Measurements from ENCODE around the gene UCN2.
A peak's percentile ranks its signal among the peaks of the same experiment; 100 is the strongest.

Gene UCN2

DNA sequence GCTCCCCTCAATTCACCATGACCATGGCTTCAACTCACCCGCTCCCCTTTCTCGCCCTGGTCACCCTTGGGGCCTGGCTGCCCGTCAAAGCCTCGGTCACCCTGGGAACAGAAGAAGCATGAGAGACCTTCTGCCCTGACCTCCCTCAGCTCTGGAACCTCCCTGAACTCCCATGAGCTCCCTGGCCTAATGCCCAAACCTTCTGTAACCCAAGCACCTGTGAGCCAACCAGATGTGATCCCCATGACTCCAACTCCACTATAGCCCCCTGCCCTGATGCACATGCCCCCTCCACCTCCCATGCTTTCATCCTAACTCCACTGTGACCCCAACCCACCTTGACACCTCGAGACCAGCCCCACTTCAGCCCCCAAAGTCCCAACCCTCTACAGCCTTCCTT lies 3.5 kb upstream of the UCN2 start:
- no peak overlapping the region for H3K4me3 ChIP-seq (ENCODE audit: low read depth, low read length)
- no peaks in the 10 kb centered on the region for H3K4me1 ChIP-seq (ENCODE audit: control insufficient read depth, insufficient read depth, low read length)
- no peaks in the 10 kb centered on the region for H3K9me3 ChIP-seq (ENCODE audit: control insufficient read depth, insufficient read depth, low read length)
- H3K36me3 ChIP-seq (ENCODE audit: control insufficient read depth, insufficient read depth, low read length): peaks cover 53% of the 10 kb centered on the region
- H3K9ac ChIP-seq (ENCODE audit: low read depth, low read length): no peak overlapping the region
- no peaks in the 10 kb centered on the region for H3K27me3 ChIP-seq (ENCODE audit: control insufficient read depth, insufficient read depth, low read length)

DNA sequence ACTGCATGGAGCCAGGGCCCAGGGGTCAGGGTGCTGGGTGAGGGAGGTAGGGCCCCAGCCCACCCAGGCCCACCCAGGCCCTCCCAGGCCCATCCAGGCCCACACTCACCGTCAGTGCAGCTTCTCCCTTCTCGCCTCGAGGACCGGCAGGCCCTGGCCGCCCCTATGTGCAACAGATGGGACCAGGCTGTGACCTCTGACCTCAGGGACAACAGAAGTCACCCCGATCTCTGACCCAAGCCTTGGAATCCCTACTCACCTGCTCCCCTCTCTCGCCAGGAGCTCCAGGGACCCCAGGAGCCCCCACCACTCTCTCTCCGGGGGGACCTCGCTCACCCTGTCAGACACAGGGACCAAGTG lies 2.8 kb upstream of the UCN2 start:
- Histone ChIP-seq H3K9ac (ENCODE audit: low read depth, low read length) (no peak overlapping the region), H3K4me3 (ENCODE audit: low read depth, low read length) (no peak overlapping the region), H3K4me1 (ENCODE audit: control insufficient read depth, insufficient read depth, low read length) (no peaks in the 10 kb centered on the region), H3K27me3 (ENCODE audit: control insufficient read depth, insufficient read depth, low read length) (no peaks in the 10 kb centered on the region), H3K36me3 (ENCODE audit: control insufficient read depth, insufficient read depth, low read length) (peaks cover 48% of the 10 kb centered on the region), H3K9me3 (ENCODE audit: control insufficient read depth, insufficient read depth, low read length) (no peaks in the 10 kb centered on the region)

DNA sequence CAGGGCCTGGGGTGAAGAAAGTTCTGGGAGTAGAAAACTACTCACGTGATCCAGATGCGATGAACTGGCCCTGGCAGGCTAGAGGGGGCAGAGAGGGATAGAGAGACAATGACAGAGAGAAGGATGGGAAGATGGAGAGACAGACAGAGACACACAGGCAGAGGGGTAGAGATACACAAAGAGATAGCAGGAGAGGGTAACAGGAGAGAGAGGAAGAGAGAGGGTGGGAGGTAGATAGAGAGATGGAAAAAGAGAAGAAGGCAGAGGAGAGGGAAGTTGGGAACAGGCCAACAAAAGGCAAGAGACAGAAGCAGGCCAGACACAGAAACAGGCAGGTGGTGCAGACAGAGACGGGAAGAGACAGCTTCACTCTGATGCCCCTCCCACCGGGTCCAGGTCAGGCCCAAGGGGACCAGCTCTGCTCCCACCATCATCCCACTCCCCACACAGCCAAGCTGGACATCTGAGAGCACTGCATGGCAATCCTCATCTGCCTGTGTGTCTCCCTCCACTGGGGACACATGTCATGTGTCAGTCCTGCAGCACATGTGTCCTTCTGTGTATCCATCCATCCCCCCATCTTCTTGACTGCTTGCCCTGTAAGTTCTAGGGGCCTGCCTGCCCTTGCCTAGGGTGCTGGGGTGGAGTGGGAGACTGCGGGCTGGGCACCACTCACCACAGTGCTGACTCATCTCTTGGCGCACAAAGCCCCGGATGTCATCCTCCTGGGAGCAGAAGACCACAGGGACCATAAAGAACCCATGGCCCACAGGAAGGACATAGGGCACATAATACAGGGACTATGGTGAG lies 2.2 kb upstream of the UCN2 start:
- Histone ChIP-seq H3K9me3 (ENCODE audit: control insufficient read depth, insufficient read depth, low read length) (no peaks in the 10 kb centered on the region), H3K4me1 (ENCODE audit: control insufficient read depth, insufficient read depth, low read length) (no peaks in the 10 kb centered on the region), H3K27me3 (ENCODE audit: control insufficient read depth, insufficient read depth, low read length) (no peaks in the 10 kb centered on the region), H3K36me3 (ENCODE audit: control insufficient read depth, insufficient read depth, low read length) (peaks cover 42% of the 10 kb centered on the region), H3K4me3 (ENCODE audit: low read depth, low read length) (no peak overlapping the region), H3K9ac (ENCODE audit: low read depth, low read length) (no peak overlapping the region)

DNA sequence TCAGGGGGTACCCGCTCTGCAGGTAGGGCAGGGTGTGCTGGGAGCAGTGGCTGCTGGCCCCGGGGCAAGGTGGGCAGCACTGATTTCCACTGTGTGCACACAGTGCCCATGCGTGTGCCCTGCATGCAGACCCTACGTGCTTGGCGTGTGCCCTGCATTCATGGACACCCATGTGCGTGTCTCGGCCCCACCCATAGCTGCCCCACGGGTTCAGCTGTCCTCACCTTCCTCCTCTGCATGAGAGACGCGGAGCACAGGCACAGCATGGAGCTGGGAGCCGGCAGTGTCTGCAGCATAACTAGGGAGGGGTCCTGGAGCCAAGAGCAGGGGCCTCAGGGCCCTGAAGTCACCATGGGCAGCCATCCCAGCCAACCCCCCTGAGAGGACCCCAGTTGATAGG lies 1.6 kb upstream of the UCN2 start:
- peaks cover 4% of the 10 kb centered on the region for H3K4me1 ChIP-seq (ENCODE audit: control insufficient read depth, insufficient read depth, low read length)
- H3K27me3 ChIP-seq (ENCODE audit: control insufficient read depth, insufficient read depth, low read length): no peaks in the 10 kb centered on the region
- peaks cover 39% of the 10 kb centered on the region for H3K36me3 ChIP-seq (ENCODE audit: control insufficient read depth, insufficient read depth, low read length)
- H3K4me3 ChIP-seq (ENCODE audit: low read depth, low read length): no peak overlapping the region
- no peaks in the 10 kb centered on the region for H3K9me3 ChIP-seq (ENCODE audit: control insufficient read depth, insufficient read depth, low read length)
- H3K9ac ChIP-seq (ENCODE audit: low read depth, low read length): no peak overlapping the region

DNA sequence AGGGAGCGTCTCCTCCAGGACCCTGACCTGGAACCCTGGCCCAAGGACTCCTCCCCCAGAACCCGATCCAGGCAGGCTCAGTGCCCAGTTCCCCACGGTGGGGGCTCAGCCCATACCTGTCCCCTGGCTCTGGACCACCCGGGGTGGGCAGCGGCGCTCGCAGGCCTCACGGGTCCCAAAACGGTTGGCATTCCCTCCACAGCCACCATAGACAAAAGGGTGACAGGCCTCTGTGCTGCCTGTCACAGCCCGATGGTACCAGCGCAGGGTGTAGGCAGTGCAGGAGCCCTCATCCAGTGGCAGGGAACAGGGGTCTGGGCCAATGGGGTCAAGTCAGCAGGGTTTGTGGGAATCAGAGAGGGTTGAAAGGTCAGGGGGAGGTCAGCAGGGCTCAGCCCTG lies 1.1 kb upstream of the UCN2 start:
- H3K4me1 ChIP-seq (ENCODE audit: control insufficient read depth, insufficient read depth, low read length): peaks cover 5% of the 10 kb centered on the region

DNA sequence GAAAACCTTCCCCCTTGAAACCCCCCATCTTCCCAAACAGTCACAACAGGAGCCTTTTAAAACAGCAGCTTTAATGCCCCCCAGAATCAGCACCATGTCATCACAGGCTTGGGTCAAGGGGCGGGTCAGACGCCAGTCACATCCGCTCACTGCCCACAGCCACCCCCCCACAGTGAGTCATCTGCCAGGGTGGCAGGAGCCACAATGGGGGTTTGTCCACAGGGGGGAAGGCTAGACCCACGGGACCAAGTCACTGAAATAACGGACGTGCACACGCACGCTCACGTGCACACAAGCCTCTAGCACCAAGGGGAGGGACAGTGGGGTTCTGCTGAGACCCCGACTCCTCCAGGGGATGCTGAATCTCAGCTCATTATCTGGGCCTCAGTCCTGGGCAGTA lies 441 bp upstream of the UCN2 start:
- Histone ChIP-seq H3K36me3 (ENCODE audit: control insufficient read depth, insufficient read depth, low read length) (peaks cover 30% of the 10 kb centered on the region), H3K9me3 (ENCODE audit: control insufficient read depth, insufficient read depth, low read length) (no peaks in the 10 kb centered on the region), H3K9ac (ENCODE audit: low read depth, low read length) (no peak overlapping the region), H3K4me3 (ENCODE audit: low read depth, low read length) (no peak overlapping the region), H3K4me1 (ENCODE audit: control insufficient read depth, insufficient read depth, low read length) (peaks cover 5% of the 10 kb centered on the region), H3K27me3 (ENCODE audit: control insufficient read depth, insufficient read depth, low read length) (no peaks in the 10 kb centered on the region)

More for the DNA sequence above, 1.1 kb upstream of the UCN2 start:
- no peak overlapping the region for H3K4me3 ChIP-seq (ENCODE audit: low read depth, low read length)
- no peak overlapping the region for H3K9ac ChIP-seq (ENCODE audit: low read depth, low read length)
- H3K36me3 ChIP-seq (ENCODE audit: control insufficient read depth, insufficient read depth, low read length): peaks cover 35% of the 10 kb centered on the region
- H3K27me3 ChIP-seq (ENCODE audit: control insufficient read depth, insufficient read depth, low read length): no peaks in the 10 kb centered on the region
- H3K9me3 ChIP-seq (ENCODE audit: control insufficient read depth, insufficient read depth, low read length): no peaks in the 10 kb centered on the region

DNA sequence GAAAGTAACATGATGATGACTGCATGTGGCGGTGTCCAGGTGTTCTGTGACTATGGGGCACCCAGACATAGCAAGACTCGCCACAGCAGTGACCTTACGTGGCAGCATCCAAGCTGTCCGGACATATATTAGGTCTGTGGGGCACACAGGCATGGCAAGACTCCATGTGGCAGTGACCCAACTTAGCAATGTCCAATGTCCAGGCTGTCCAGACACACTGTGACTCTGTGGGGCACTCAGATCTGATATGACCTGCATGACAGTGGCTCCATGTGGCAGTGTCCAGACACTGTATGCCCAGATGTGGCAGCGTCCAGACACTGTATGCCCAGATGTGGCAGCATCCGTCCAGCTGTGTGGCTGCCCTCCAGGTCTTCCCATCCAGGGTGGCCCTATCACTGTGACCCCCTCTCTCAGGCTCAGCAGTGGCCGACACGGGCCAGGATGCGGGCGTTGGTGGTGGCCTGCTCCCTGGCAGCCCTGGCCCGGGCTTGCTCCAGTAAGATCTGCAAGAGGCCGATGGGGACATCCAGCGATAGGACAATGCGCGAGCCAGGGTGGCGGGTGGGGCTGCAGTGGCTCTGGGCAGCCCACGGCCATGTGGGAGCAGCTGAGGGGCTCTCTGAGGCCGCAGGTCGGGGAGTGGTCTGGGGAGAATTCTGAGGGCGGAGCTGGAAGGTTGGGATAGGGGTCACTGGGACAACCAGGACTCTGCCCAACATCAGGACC lies 1.1 kb downstream of the UCN2 start:
- Histone ChIP-seq H3K4me3 (ENCODE audit: low read depth, low read length) (no peak overlapping the region), H3K9me3 (ENCODE audit: control insufficient read depth, insufficient read depth, low read length) (no peaks in the 10 kb centered on the region), H3K36me3 (ENCODE audit: control insufficient read depth, insufficient read depth, low read length) (peaks cover 18% of the 10 kb centered on the region), H3K4me1 (ENCODE audit: control insufficient read depth, insufficient read depth, low read length) (peaks cover 5% of the 10 kb centered on the region), H3K9ac (ENCODE audit: low read depth, low read length) (no peak overlapping the region), H3K27me3 (ENCODE audit: control insufficient read depth, insufficient read depth, low read length) (no peaks in the 10 kb centered on the region)

DNA sequence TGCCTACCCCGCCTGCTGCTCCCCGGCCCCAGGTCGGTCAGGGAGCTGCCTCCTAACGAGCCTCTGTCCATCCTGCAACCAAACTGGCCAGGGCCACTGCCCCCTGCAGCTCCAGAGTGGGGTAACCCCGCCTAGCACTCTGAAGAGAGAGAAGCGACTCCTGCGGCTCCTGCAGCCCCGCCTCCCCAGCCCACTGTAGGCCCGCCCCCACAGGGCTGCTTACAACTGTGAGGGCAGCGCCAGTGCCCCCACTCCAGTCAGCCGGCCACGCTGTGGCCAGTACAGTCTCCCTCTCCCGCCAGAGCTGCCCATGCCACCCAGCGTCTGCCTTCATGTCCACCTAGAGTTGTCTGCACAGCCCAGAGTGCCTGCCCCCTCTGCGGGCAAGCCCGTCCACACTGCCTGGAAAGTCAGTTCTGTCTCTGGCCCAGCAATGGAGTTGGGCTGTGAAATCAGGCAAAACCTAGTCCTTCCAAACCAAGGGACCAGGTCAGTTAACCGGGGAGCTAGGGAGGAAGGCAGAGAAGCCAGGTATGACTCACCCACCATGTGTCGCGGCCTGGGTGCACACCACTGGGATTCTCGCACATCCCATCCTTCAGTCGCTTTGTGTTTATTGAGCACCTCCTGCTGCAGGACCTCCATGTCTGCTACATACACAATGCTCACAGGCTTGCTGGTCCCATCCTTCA lies 2.4 kb downstream of the UCN2 start:
- H3K4me3 ChIP-seq (ENCODE audit: low read depth, low read length): peak overlapping the region; percentile 27
- peaks cover 8% of the 10 kb centered on the region for H3K36me3 ChIP-seq (ENCODE audit: control insufficient read depth, insufficient read depth, low read length)
- peak overlapping the region; percentile 66 for H3K9ac ChIP-seq (ENCODE audit: low read depth, low read length)
- H3K9me3 ChIP-seq (ENCODE audit: control insufficient read depth, insufficient read depth, low read length): no peaks in the 10 kb centered on the region
- no peaks in the 10 kb centered on the region for H3K27me3 ChIP-seq (ENCODE audit: control insufficient read depth, insufficient read depth, low read length)
- H3K4me1 ChIP-seq (ENCODE audit: control insufficient read depth, insufficient read depth, low read length): peaks cover 5% of the 10 kb centered on the region

DNA sequence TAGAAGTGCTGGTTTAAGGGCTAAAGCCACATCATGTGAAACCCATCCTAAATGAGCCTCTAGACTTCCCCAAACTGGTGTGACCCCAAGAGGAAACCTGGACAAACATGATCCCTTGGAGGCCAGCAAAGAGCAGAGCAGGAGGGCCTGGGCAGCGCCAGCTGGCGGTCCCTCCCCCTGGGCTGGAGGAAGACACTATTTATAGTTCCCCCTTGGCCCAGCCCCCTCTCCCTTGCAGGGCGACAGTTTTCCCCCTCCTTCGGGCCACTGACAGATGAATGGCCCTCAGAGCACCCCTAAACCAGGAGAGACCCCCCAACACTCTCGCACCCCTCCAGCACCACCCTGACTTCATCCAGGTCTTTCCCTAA lies 2.9 kb downstream of the UCN2 start:
- no peak overlapping the region for H3K9ac ChIP-seq (ENCODE audit: low read depth, low read length)
- H3K9me3 ChIP-seq (ENCODE audit: control insufficient read depth, insufficient read depth, low read length): no peaks in the 10 kb centered on the region
- H3K27me3 ChIP-seq (ENCODE audit: control insufficient read depth, insufficient read depth, low read length): no peaks in the 10 kb centered on the region
- H3K4me1 ChIP-seq (ENCODE audit: control insufficient read depth, insufficient read depth, low read length): peaks cover 7% of the 10 kb centered on the region
- peak overlapping the region; percentile 27 for H3K4me3 ChIP-seq (ENCODE audit: low read depth, low read length)
- H3K36me3 ChIP-seq (ENCODE audit: control insufficient read depth, insufficient read depth, low read length): peaks cover 8% of the 10 kb centered on the region

DNA sequence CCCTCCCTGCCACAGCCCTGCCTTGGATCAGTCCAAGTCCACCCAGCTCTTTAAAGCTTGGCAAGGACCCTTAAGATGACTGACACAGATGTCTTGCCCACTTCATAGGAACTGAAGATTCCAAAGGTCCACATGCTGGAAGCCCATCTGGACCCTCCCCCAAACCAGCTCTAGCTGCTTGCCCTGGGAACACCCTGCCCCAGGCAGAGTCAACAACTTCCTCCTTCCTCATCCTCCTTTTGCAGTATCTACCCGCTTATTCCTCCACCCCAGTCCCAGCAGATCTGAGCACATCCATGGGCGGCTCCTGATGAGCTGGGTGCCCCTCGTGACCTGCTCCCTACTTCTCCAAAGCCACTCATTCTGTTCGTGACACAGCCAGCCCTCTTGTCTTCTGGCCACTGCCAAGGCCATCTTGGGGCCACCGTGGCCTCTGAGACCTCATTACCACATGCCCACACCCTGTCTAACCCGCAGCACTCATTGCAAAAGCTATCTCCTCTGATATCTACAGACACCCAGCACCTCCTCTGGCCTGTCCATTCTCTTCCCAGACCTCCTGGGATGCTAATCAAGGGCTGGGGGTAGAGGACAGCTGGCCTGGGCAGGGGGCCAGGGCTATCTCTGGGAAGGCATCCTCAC lies 5.0 kb downstream of the UCN2 start:
- Histone ChIP-seq H3K36me3 (ENCODE audit: control insufficient read depth, insufficient read depth, low read length) (peaks cover 2% of the 10 kb centered on the region), H3K27me3 (ENCODE audit: control insufficient read depth, insufficient read depth, low read length) (no peaks in the 10 kb centered on the region), H3K4me1 (ENCODE audit: control insufficient read depth, insufficient read depth, low read length) (peaks cover 7% of the 10 kb centered on the region), H3K4me3 (ENCODE audit: low read depth, low read length) (no peak overlapping the region), H3K9me3 (ENCODE audit: control insufficient read depth, insufficient read depth, low read length) (no peaks in the 10 kb centered on the region), H3K9ac (ENCODE audit: low read depth, low read length) (no peak overlapping the region)

DNA sequence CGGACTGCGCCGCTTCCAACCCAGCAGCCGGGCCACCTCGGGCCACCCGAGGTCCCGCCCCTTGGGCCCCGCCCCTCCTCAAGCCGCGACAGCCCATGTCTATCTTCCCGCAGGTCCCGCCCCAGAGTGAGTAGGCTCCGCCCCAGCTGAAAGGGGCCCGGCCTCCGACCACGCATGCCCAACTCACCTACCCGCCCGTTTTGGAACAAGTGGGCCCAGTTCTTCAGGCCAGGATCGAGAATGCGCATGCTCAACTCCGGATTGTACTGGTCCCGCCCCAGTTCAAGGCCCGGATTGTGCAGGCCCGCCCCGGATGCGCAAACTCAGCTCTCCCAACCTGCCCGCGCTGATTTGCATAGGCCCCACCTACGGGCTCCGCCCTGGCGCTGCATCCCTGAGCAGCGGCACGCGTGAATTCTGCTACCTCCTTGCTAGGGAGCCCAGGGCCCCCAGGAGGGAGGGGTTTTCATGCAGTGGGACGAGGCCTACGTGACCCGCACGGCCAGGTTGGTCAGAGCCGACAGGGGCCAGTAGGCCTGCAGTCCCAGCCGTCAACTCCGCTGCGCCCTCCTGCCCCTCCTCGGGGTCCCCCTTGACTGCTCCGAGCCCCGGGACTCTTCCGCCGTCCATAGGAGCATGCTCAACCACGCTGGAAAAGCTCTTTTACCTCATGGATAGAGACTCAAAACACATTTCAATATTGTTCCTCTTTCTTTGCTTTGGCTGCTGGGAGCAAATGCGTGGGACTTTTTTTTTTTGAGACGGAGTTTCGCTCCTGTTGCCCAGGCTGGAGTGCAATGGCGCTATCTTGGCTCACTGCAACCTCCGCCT lies 6.6 kb downstream of the UCN2 start, which contains the start of gene PFKFB4:
TSS of gene PFKFB4 (minus strand) at position 8 of the 831 bp plus-strand sequence. CDS start 26 bp downstream, outside the sequence.
- Histone ChIP-seq H3K9ac (ENCODE audit: low read depth, low read length) (peak within 1 kb of the TSS; percentile 70), H3K4me3 (ENCODE audit: low read depth, low read length) (peak within 1 kb of the TSS; percentile 90), H3K4me1 (ENCODE audit: control insufficient read depth, insufficient read depth, low read length) (peaks cover 7% of the 10 kb centered on the region), H3K36me3 (ENCODE audit: control insufficient read depth, insufficient read depth, low read length) (peaks cover 2% of the 10 kb centered on the region), H3K9me3 (ENCODE audit: control insufficient read depth, insufficient read depth, low read length) (no peaks in the 10 kb centered on the region), H3K27me3 (ENCODE audit: control insufficient read depth, insufficient read depth, low read length) (no peaks in the 10 kb centered on the region)
